GM10248 (cell line): ENCODE data around the gene ZFYVE1.

Experiments used
- CTCF ChIA-PET: fragments of 300-600 bp; sonication (Branson Sonifier 250); formaldehyde crosslinking; extraction: SDS; loops from one replicate; lab custom pipeline; 2021; ENCODE audit warnings: antibody characterized with exemption; lab: Yijun Ruan, JAX
- POLR2A ChIA-PET: fragments of 350-650 bp; sonication (Branson Sonifier 250); formaldehyde crosslinking; extraction: SDS; loops from one replicate; lab custom pipeline; 2020; ENCODE audit warnings: antibody characterized with exemption; lab: Yijun Ruan, JAX
- DNase-seq: peaks from one replicate; pipeline ENCODE4 v3.0.0; 2012; ENCODE audit errors: extremely low spot score
- CTCF ChIP-seq: IDR thresholded peaks from 2 replicates; pipeline ENCODE4 v1.5.1; 2012; ENCODE audit warnings: mild to moderate bottlenecking, low read depth; ENCODE audit errors: extremely low read depth, missing control alignments, control extremely low read depth

The ZFYVE1 gene

GRCh38 chr14:72978856-72979255, 48.0 kb downstream of the ZFYVE1 start:
- ChIA-PET CTCF (interaction anchor here (1.7 kb wide), 1 partner anchor 30 kb away, joined by 6 read pairs; no protein-coding TSS in a partner anchor), POLR2A (interaction anchor here (0.7 kb wide), 1 partner anchor 12 kb away, joined by 4 read pairs; no protein-coding TSS in a partner anchor)
- TF ChIP-seq CTCF: no peak
- DNase-seq: no peak

- no peak for DNase-seq
- POLR2A ChIA-PET: no interaction called here
- CTCF ChIA-PET: interaction anchor here (1.5 to 4.7 kb wide), 2 partner anchors 10 to 28 kb away, joined by 4 to 23 read pairs; no protein-coding TSS in a partner anchor
- TF ChIP-seq CTCF: no peak
These were observed 51.1 kb downstream of the ZFYVE1 start for GRCh38 chr14:72975770-72976169.

- no peak for TF ChIP-seq CTCF
- POLR2A ChIA-PET: no interaction called here
- CTCF ChIA-PET: interaction anchor here (1.1 to 4.7 kb wide), 3 partner anchors 11 to 27 kb away, joined by 4 to 23 read pairs (median 4); no protein-coding TSS in a partner anchor
- no peak for DNase-seq
These were observed 52.2 kb downstream of the ZFYVE1 start for GRCh38 chr14:72974661-72975060.

DNA sequence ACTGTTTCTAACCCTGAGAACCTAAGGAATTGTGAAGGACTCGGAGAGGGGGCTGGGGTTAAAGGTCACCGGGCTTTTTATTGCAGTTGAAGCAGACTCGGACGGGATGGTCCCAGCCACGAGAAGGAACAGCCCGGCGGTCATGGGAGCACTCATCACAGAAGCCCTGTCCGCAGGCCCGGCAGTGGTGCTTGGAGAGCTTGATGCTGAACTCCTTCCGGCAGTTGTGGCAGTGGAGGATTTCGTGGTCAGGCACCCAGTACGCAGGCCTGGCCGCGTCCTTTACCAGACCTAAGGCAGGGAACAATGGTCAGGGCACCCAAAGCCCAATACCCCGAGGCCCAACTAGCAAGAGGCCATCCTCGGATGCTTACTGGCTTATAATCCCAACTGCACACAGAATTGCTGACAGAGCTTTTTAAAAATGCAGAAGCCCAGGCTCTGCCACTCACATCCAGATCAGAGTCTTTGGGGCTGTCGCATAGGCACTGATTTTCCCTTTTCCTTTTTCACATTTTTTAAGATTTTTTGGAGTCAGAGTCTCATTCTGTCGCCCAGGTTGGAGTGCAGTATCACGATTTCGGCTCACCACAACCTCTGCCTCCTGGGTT, 56.0 kb downstream of the ZFYVE1 start:
- ChIA-PET CTCF (interaction anchor here (4.7 kb wide), 1 partner anchor 23 kb away, joined by 23 read pairs; no protein-coding TSS in a partner anchor), POLR2A (no interaction called here)
- TF ChIP-seq CTCF: no peak
- no peak for DNase-seq

- POLR2A ChIA-PET: no interaction called here
- no peak for TF ChIP-seq CTCF
- CTCF ChIA-PET: no interaction called here
- no peak for DNase-seq
These were observed 56.8 kb downstream of the ZFYVE1 start for GRCh38 chr14:72970058-72970630.

GRCh38 chr14:72968316-72968715, 58.6 kb downstream of the ZFYVE1 start:
- ChIA-PET CTCF (interaction anchor here (2.8 kb wide), 1 partner anchor 19 kb away, joined by 15 read pairs; no protein-coding TSS in a partner anchor), POLR2A (no interaction called here)
- DNase-seq: no peak
- TF ChIP-seq CTCF: no peak
